ENCODE data around the gene IDH3G. TPM values are rescaled to one million over a fixed set of nuclear protein-coding genes. Genes with fewer than 3 reads are reported as not detected.

Gene IDH3G
- total RNA-seq, 2 experiments from 2014 or later, result 51.8 to 52.5 TPM

GRCh38 chrX:153821066-153821465 is 26.9 kb upstream of the IDH3G start:
- CTCF ChIA-PET (ENCODE audit: unreplicated experiment), result no interaction called here
- no peak for TF ChIP-seq CTCF (conservative IDR thresholded peaks at IDR 0.05; ENCODE audit: low read length)
- TF ChIP-seq EZH2phosphoT487 (IDR thresholded peaks at IDR 0.05; ENCODE audit: borderline replicate concordance, low read depth, low read length), result no peak
- no peak for DNase-seq (ENCODE audit: low spot score)
- Histone ChIP-seq H4K20me1 (ENCODE audit: insufficient read depth, low read length) (no peaks in the 10 kb centered on the region), H3K4me3 (ENCODE audit: low read depth, low read length, poor library complexity, severe bottlenecking) (no peak overlapping the region), H3K4me1 (ENCODE audit: insufficient read depth, low read length, poor library complexity, severe bottlenecking) (no peaks in the 10 kb centered on the region), H3K27ac (ENCODE audit: low read depth, low read length, poor library complexity, severe bottlenecking) (no peak overlapping the region), H3K79me2 (ENCODE audit: insufficient read depth, low read depth, low read length) (no peaks in the 10 kb centered on the region), H3K9me2 (ENCODE audit: insufficient read depth, low read length) (no peaks in the 10 kb centered on the region), H3K4me2 (ENCODE audit: low read length) (no peak overlapping the region), H3K36me3 (ENCODE audit: insufficient read depth, low read length) (no peaks in the 10 kb centered on the region), H3K9me3 (ENCODE audit: low read length) (no peaks in the 10 kb centered on the region), H2AFZ (ENCODE audit: low read length) (no peak overlapping the region)
- no TSS peak for BruUV-seq (replicated peaks)
- POLR2A ChIA-PET, result no interaction called here
- intact Hi-C loops (cut with micrococcal nuclease; ENCODE audit: unreplicated experiment), result loop anchor here (10.0 kb wide), 1 partner anchor 64 kb away; the partner anchor contains the start of gene L1CAM

GRCh38 chrX:153820601-153821000 is 26.4 kb upstream of the IDH3G start:
- Histone ChIP-seq H3K36me3 (ENCODE audit: insufficient read depth, low read length) (no peaks in the 10 kb centered on the region), H3K4me1 (ENCODE audit: insufficient read depth, low read length, poor library complexity, severe bottlenecking) (no peaks in the 10 kb centered on the region), H3K27ac (ENCODE audit: low read depth, low read length, poor library complexity, severe bottlenecking) (no peak overlapping the region), H3K79me2 (ENCODE audit: insufficient read depth, low read depth, low read length) (no peaks in the 10 kb centered on the region), H3K4me3 (ENCODE audit: low read depth, low read length, poor library complexity, severe bottlenecking) (no peak overlapping the region), H4K20me1 (ENCODE audit: insufficient read depth, low read length) (no peaks in the 10 kb centered on the region), H3K4me2 (ENCODE audit: low read length) (no peak overlapping the region), H3K9me2 (ENCODE audit: insufficient read depth, low read length) (no peaks in the 10 kb centered on the region), H3K9me3 (ENCODE audit: low read length) (no peaks in the 10 kb centered on the region), H2AFZ (ENCODE audit: low read length) (no peak overlapping the region)
- no peak for DNase-seq (ENCODE audit: low spot score)
- intact Hi-C loops (cut with micrococcal nuclease; ENCODE audit: unreplicated experiment), result loop anchor here (10.0 kb wide), 1 partner anchor 64 kb away; the partner anchor contains the start of gene L1CAM
- no TSS peak for BruUV-seq (replicated peaks)
- POLR2A ChIA-PET, result no interaction called here
- CTCF ChIA-PET (ENCODE audit: unreplicated experiment), result no interaction called here
- TF ChIP-seq CTCF (conservative IDR thresholded peaks at IDR 0.05; ENCODE audit: low read length), result no peak
- TF ChIP-seq EZH2phosphoT487 (IDR thresholded peaks at IDR 0.05; ENCODE audit: borderline replicate concordance, low read depth, low read length), result no peak

- H3K4me2 ChIP-seq (ENCODE audit: low read length), result no peak overlapping the region
- H2AFZ ChIP-seq (ENCODE audit: low read length), result no peak overlapping the region
Measured at GRCh38 chrX:153819384-153820040, 25.3 kb upstream of the IDH3G start.

More at GRCh38 chrX:153819384-153820040, 25.3 kb upstream of the IDH3G start:
- Histone ChIP-seq H3K9me3 (ENCODE audit: low read length) (no peaks in the 10 kb centered on the region), H3K4me1 (ENCODE audit: insufficient read depth, low read length, poor library complexity, severe bottlenecking) (no peaks in the 10 kb centered on the region), H3K4me3 (ENCODE audit: low read depth, low read length, poor library complexity, severe bottlenecking) (no peak overlapping the region), H3K9me2 (ENCODE audit: insufficient read depth, low read length) (no peaks in the 10 kb centered on the region), H3K27ac (ENCODE audit: low read depth, low read length, poor library complexity, severe bottlenecking) (no peak overlapping the region), H4K20me1 (ENCODE audit: insufficient read depth, low read length) (no peaks in the 10 kb centered on the region), H3K36me3 (ENCODE audit: insufficient read depth, low read length) (no peaks in the 10 kb centered on the region), H3K79me2 (ENCODE audit: insufficient read depth, low read depth, low read length) (no peaks in the 10 kb centered on the region)
- ChIA-PET POLR2A (no interaction called here), CTCF (ENCODE audit: unreplicated experiment) (no interaction called here)
- no peak for DNase-seq (ENCODE audit: low spot score)
- TF ChIP-seq CTCF (conservative IDR thresholded peaks at IDR 0.05; ENCODE audit: low read length), result no peak
- no peak for TF ChIP-seq EZH2phosphoT487 (IDR thresholded peaks at IDR 0.05; ENCODE audit: borderline replicate concordance, low read depth, low read length)
- no TSS peak for BruUV-seq (replicated peaks)
- intact Hi-C loops (cut with micrococcal nuclease; ENCODE audit: unreplicated experiment), result loop anchor here (10.0 kb wide), 1 partner anchor 65 kb away; the partner anchor contains the start of gene L1CAM
